Heart left ventricle (tissue), 16 donors: ENCODE data around the gene THADA. TPM values are rescaled to one million over a fixed set of nuclear protein-coding genes. Genes with fewer than 3 reads are reported as not detected.
A peak's percentile ranks its signal among the peaks of the same experiment; 100 is the strongest.

Experiments used
- ATAC-seq, 4 donors: fragments of 200-7000 bp; cut with Tn5 transposase; one replicate each; pipeline ENCODE4 v1.9.1; 2020 to 2022; ENCODE audit warnings: moderate library complexity in 4 of 4, mild to moderate bottlenecking in 3 of 4, moderate number of reproducible peaks in 1 of 4
- DNase-seq, 5 donors: peaks; one replicate each; pipeline ENCODE4 v3.0.0-alpha.2; 2020
- H3K27ac ChIP-seq, 12 donors: fragments of 200-600 bp; sonication (generic) in 4 of 12; one replicate each; pipeline versions ENCODE4 v1.5.0 to v1.8.0; 2016 to 2022; ENCODE audit warnings: mild to moderate bottlenecking in 2 of 12
- H3K27me3 ChIP-seq, 9 donors: fragments of 200-600 bp; sonication (generic) in 2 of 9; one replicate each; pipeline versions ENCODE4 v1.5.1 to v1.8.0; 2016 to 2022; ENCODE audit warnings: mild to moderate bottlenecking in 3 of 9
- H3K36me3 ChIP-seq, 9 donors: fragments of 200-600 bp; sonication (generic) in 2 of 9; one replicate each; pipeline versions ENCODE4 v1.5.0 to v1.8.0; 2018 to 2022; ENCODE audit warnings: mild to moderate bottlenecking in 2 of 9
- H3K4me1 ChIP-seq, 12 donors: fragments of 200-600 bp; sonication (generic) in 4 of 12; one replicate each; pipeline versions ENCODE4 v1.5.0 to v1.8.0; 2016 to 2022; ENCODE audit warnings: mild to moderate bottlenecking in 3 of 12
- H3K4me3 ChIP-seq, 12 donors: fragments of 200-600 bp; sonication (generic) in 4 of 12; one replicate each; pipeline versions ENCODE4 v1.5.0 to v1.8.0; 2017 to 2022; ENCODE audit warnings: mild to moderate bottlenecking in 9 of 12, moderate library complexity in 4 of 12
- H3K9me3 ChIP-seq, 12 donors: fragments of 200-600 bp; sonication (generic) in 4 of 12; one replicate each; pipeline versions ENCODE4 v1.5.0 to v1.8.0; 2016 to 2022; ENCODE audit warnings: mild to moderate bottlenecking in 1 of 12
- CTCF ChIP-seq, 12 donors: fragments of 200-600 bp; sonication (generic) in 4 of 12; IDR thresholded peaks; one replicate each; pipeline versions ENCODE4 v1.5.0 to v1.8.0; 2018 to 2022; ENCODE audit warnings: antibody characterized with exemption in 12 of 12, mild to moderate bottlenecking in 5 of 12
- POLR2A ChIP-seq, 2 donors: fragments of 450-650 bp; IDR thresholded peaks; one replicate each; pipeline ENCODE4 v1.6.1; 2017; ENCODE audit warnings: antibody characterized with exemption in 2 of 2, mild to moderate bottlenecking in 2 of 2, moderate library complexity in 2 of 2
- WGBS, 4 donors: extraction: QIAGEN DNeasy Blood & Tissue Kit in 2 of 4; methylation state at CpG; one replicate each; pipeline versions ENCODE4 v1.1.5 to v1.1.7; 2013 to 2018; 5-methylcytosine and 5-hydroxymethylcytosine counted together
- intact Hi-C, 10 donors: fragments of 100-400 bp; cut with DNase I; formaldehyde crosslinking; loops; one replicate each; pipeline versions ENCODE4 v1.11.1 to v1.14.2; 2022
- polyA plus RNA-seq, 2 donors: library from polyadenylated mRNA; stranded (reverse); fragments of 200-250 nt; gene quantifications; one replicate each; pipeline ENCODE4 v1.2.3, GENCODE V29; 2013
- total RNA-seq, 9 donors: library from RNA; depleted of rRNA in 2 of 9; stranded (reverse); fragments of >200 nt in 2 of 9; fragmentation: NEBNext Ultra II Directional in 3 of 9; extraction: Animal tissue kit (Norgen Biotek cat#: 25700) in 3 of 9; gene quantifications; one replicate each; pipeline versions ENCODE4 v1.1.0 to v1.2.4, GENCODE V29; 2016 to 2023
- donor health status: ischemic (EF 13 %, LVEDD 7.1; RV severe dilation, severe dysfunction).
- donor health status: healthy with polysubstance abuse.
- donor health status: DM: no; HTN: yes; CAD: no.
- donor health status: DM: no; HTN: no; CAD: no.
- donor health status: ischemic (EF 25% LVEDD 6.9; RV normal size, moderate dysfunction).
- donor health status: ischemic (EF 25% LVEDD 5.7; RV mildly dilated, moderate dysfunction).
- donor health status: healthy.
- donor health status: DM: yes; HTN: yes; CAD: no.
- donor health status: ischemic (EF 35%, LVEDD 5.7; RV mildly dilated, moderate dysfunction).
- donor health status: nonischemic (EF 11% LVEDD 7.7; RV severe dilation, severe dysfunction).
- donor health status: DM: yes; HTN: yes; CAD: no.
- donor health status: PGD.
- donor health status: ischemic (EF 29% LVEDD 5.4; RV normal size, mild dysfunction).
- donor health status: nonischemic (EF 23%, LVEDD 6.1; RV moderate dilation, normal function).

The THADA gene
- total and polyA plus RNA-seq, 11 donors, result 6.8 to 21.4 (median 13.0) TPM

- ATAC-seq, result no peak
- peak overlapping the region in 2 of 12 donors; percentile 5 to 50 for H3K27ac ChIP-seq
- H3K27me3 ChIP-seq, result no peaks in the 10 kb centered on the region
- H3K4me3 ChIP-seq, result no peak overlapping the region
- H3K36me3 ChIP-seq, result peaks cover 0 to 27% (median 7%) of the 10 kb centered on the region in 9 donors
- intact Hi-C loops, result loop anchor here in 9 of 10 donors (1.0 to 10.0 kb wide), 13 partner anchors 246 to 404 kb away; no protein-coding TSS in a partner anchor
- no peak for TF ChIP-seq POLR2A (IDR thresholded peaks at IDR 0.05)
- peak in 4 of 12 donors; percentile 6 to 27 (median 21) for TF ChIP-seq CTCF (IDR thresholded peaks at IDR 0.05)
- DNase-seq, result peak in 1 of 5 donors; percentile 25
- 57 to 82% (median 68%) methylated on average over 7 of the region's 7 CpGs for WGBS, 4 donors
- H3K4me1 ChIP-seq, result peaks cover 0 to 74% (median 20%) of the 10 kb centered on the region in 12 donors
- H3K9me3 ChIP-seq, result no peaks in the 10 kb centered on the region
Observed at GRCh38 chr2:43230951-43231827, 364.6 kb downstream of the THADA start.

- H3K27ac ChIP-seq, result no peak overlapping the region
- intact Hi-C loops, result loop anchor here in 9 of 10 donors (2.0 to 10.0 kb wide), 12 partner anchors 247 to 403 kb away; no protein-coding TSS in a partner anchor
- TF ChIP-seq POLR2A (IDR thresholded peaks at IDR 0.05) (no peak), CTCF (IDR thresholded peaks at IDR 0.05) (no peak)
Observed at GRCh38 chr2:43230351-43230885, 365.4 kb downstream of the THADA start.

GRCh38 chr2:43228756-43229659 lies 366.8 kb downstream of the THADA start:
- ATAC-seq (no peak), DNase-seq (no peak)
- no peaks in the 10 kb centered on the region for H3K9me3 ChIP-seq
- H3K4me3 ChIP-seq, result peak overlapping the region in 1 of 12 donors; percentile 80
- TF ChIP-seq CTCF (IDR thresholded peaks at IDR 0.05) (no peak), POLR2A (IDR thresholded peaks at IDR 0.05) (no peak)
- WGBS, 4 donors, result 50 to 56% (median 55%) methylated on average over 6 of the region's 6 CpGs
- intact Hi-C loops, result loop anchor here (1.0 to 10.0 kb wide), 19 partner anchors 96 to 402 kb away; no protein-coding TSS in a partner anchor
- H3K36me3 ChIP-seq, result peaks cover 0 to 41% (median 20%) of the 10 kb centered on the region in 9 donors
- H3K4me1 ChIP-seq, result peaks cover 0 to 59% (median 20%) of the 10 kb centered on the region in 12 donors
- peak overlapping the region; percentile 96 to 99 (median 99) for H3K27ac ChIP-seq
- H3K27me3 ChIP-seq, result no peaks in the 10 kb centered on the region

More at GRCh38 chr2:43230351-43230885, 365.4 kb downstream of the THADA start:
- Histone ChIP-seq H3K27me3 (no peaks in the 10 kb centered on the region), H3K4me3 (no peak overlapping the region), H3K4me1 (peaks cover 0 to 72% (median 20%) of the 10 kb centered on the region in 12 donors), H3K9me3 (no peaks in the 10 kb centered on the region), H3K36me3 (peaks cover 0 to 27% (median 9%) of the 10 kb centered on the region in 9 donors)
- WGBS, 4 donors, result 81 to 87% (median 83%) methylated on average over 4 of the region's 4 CpGs
- DNase-seq (no peak), ATAC-seq (no peak)
